Activated T-cell treated with anti-CD3 and anti-CD28 coated beads, Interleukin-2, amount 50 U/mL, for 72 hours (primary cell): ENCODE results near the gene WDR53. TPM values are rescaled to one million over a fixed set of nuclear protein-coding genes. Genes with fewer than 3 reads are reported as not detected.
"Not testable (repeated sequence)": the region's sequence is repeated elsewhere in the genome, so short reads cannot be mapped to it uniquely, and the experiment has no call there.

ENCODE experiments used
- ATAC-seq, 2 donors: fragments of 150-1000 bp; cut with Tn5 transposase; replicated peaks in 1 of 2; 2 replicates each; pipeline ENCODE4 v1.10.0; 2021; ENCODE audit warnings: moderate library complexity in 2 of 2, mild to moderate bottlenecking in 1 of 2
- DNase-seq, 2 donors: peaks; one replicate each; pipeline ENCODE4 v3.0.0; 2021 to 2022; ENCODE audit warnings: mixed read lengths in 1 of 2
- H3K27ac Mint-ChIP-seq: one replicate; pipeline ENCODE4 v1.8.0; 2022; ENCODE audit warnings: mild to moderate bottlenecking, moderate library complexity, mixed read lengths
- H3K27me3 Mint-ChIP-seq: one replicate; pipeline ENCODE4 v1.8.0; 2022; ENCODE audit warnings: low read depth, mixed read lengths
- H3K36me3 Mint-ChIP-seq, 2 donors: one replicate each; pipeline ENCODE4 v1.8.0; 2022; ENCODE audit warnings: mixed read lengths in 2 of 2, mild to moderate bottlenecking in 1 of 2; ENCODE audit not compliant: insufficient read depth in 2 of 2
- H3K4me1 Mint-ChIP-seq: one replicate; pipeline ENCODE4 v1.8.0; 2022; ENCODE audit warnings: low read depth, mixed read lengths
- H3K4me3 Mint-ChIP-seq, 2 donors: one replicate each; pipeline ENCODE4 v1.8.0; 2022; ENCODE audit warnings: mild to moderate bottlenecking in 2 of 2, mixed read lengths in 2 of 2, moderate library complexity in 2 of 2
- H3K9me3 Mint-ChIP-seq, 2 donors: one replicate each; pipeline ENCODE4 v1.8.0; 2022; ENCODE audit warnings: mixed read lengths in 2 of 2
- total RNA-seq, 2 donors: library from RNA; stranded (reverse); gene quantifications; one replicate each; pipeline ENCODE4 v1.2.3, GENCODE V29; 2022

WDR53 gene
- total RNA-seq, 2 donors from 2014 or later: 20.3 to 27.6 TPM

DNA sequence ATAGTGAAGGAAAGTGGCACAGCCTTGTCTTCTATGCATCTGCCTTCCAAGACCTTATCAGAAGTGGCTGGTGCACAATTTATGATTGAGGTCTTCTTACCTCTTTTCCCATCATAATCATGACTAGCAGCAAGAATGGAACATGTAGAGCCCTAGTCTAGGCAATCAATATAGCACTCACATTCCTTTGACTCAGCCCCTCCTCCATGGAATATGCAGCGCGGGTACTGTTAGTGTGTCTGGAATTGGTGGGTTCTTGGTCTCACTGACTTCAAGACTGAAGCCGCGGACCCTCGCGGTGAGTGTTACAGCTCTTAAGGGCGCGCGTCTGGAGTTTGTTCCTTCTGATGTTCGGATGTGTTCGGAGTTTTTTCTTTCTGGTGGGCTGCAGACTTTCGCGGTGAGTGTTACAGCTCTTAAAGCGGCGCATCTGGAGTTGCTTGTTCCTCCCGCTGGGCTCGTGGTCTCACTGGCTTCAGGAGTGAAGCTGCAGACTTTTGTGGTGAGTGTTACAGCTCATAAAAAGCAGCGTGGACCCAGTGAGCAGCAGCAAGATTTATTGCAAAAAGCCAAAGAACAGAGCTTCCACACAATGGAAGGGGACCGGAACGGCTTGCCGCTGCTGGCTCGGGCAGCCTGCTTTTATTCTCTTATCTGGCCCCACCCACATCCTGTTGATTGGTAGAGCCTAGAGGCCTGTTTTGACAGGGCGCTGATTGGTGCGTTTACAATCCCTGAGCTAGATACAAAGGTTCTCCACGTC, 29.8 kb upstream of the WDR53 start:
- not testable (repeated sequence) for H3K36me3 Mint-ChIP-seq, H3K9me3 Mint-ChIP-seq, H3K27ac Mint-ChIP-seq
- peaks cover 18% of the 10 kb centered on the region for H3K4me1 Mint-ChIP-seq
- peak; percentile 48 to 57 for DNase-seq
- peak; percentile 37 to 39 for ATAC-seq
- peak overlapping the region; percentile 70 to 90 for H3K4me3 Mint-ChIP-seq
- H3K27me3 Mint-ChIP-seq: peaks cover 28% of the 10 kb centered on the region

DNA sequence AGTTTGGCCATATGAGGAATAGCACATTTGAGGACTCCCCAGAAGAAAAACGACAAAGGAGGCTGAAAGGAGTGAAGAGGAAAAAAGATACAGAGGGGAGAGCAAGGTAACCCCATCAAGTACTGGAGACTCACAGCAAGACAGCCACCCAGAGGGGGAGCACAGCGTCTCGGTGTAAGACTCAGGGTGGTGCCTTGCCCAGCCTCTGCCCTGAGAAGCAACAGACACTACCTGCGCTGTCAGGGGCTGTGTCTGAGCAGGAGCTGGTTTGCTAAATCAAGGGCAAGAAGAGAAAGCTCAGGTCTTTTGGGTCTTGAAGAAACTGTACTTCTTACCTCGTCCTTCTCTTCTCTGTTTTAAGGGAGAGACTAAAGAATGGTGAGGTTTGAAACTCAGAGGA, 28.0 kb upstream of the WDR53 start:
- Mint-ChIP-seq H3K27ac (no peak overlapping the region), H3K27me3 (peaks cover 28% of the 10 kb centered on the region), H3K4me3 (no peak overlapping the region), H3K9me3 (no peaks in the 10 kb centered on the region), H3K36me3 (peaks cover 0 to 2% of the 10 kb centered on the region in 2 donors), H3K4me1 (peaks cover 18% of the 10 kb centered on the region)
- ATAC-seq (no peak), DNase-seq (no peak)

DNA sequence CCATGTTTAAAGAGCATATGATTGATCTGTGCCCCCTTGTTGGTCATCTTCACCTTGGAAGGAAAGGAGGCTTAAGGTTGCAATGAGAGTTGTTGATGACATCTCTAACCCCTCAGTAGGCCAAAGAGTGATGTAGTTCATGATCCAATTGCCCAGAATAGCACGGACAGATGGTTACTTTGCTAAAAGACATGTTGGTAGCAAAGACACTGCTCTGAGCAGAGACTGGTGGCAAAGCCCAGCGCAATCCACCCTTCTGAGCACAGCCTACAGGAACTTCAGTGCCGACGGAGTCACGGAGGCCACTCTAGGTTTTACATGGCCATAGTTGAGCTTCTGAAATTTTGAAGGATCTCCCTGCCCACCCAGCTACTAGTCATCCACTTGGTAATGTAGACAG, 21.9 kb upstream of the WDR53 start:
- H3K4me1 Mint-ChIP-seq: no peaks in the 10 kb centered on the region
- no peak overlapping the region for H3K4me3 Mint-ChIP-seq
- DNase-seq: no peak
- ATAC-seq: no peak
- H3K27ac Mint-ChIP-seq: no peak overlapping the region
- H3K36me3 Mint-ChIP-seq: peaks cover 0 to 2% of the 10 kb centered on the region in 2 donors
- no peaks in the 10 kb centered on the region for H3K27me3 Mint-ChIP-seq
- no peaks in the 10 kb centered on the region for H3K9me3 Mint-ChIP-seq

DNA sequence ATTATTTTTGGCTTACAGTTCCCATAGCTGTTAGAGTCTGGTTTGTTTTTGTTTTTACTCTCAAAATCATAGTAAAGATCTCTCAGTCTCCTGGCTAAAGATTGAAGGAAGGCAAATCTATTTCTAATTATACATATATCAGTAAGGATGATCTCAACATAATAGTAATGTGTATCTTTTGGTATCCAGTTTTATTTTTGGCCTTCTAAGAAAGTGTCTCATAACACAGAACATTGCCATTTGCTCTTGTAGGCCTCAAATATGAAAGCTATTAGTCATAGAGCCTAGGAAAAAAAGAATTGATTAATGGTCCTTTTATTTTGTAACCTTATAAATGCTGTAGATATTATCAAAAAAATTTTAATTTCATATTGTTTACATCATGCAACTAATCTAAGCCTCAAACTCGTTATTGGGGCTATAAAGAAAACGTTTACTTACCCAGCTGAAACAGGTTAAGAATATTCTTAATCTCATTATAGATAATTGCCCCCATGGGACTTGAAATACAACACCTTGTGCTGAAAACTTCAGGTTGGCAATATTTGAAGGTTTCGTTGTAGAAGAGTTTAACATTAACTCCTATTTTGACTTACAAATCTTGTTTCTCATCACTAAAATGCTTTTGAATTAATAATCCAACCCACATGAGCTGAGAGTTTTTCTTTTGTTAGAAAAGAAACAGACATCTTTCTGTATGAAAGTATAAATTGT, 16.8 kb upstream of the WDR53 start:
- H3K27ac Mint-ChIP-seq: no peak overlapping the region
- peaks cover 4 to 20% of the 10 kb centered on the region in 2 donors for H3K36me3 Mint-ChIP-seq
- peaks cover 14% of the 10 kb centered on the region for H3K4me1 Mint-ChIP-seq
- ATAC-seq (no peak), DNase-seq (no peak)
- H3K27me3 Mint-ChIP-seq: no peaks in the 10 kb centered on the region
- no peaks in the 10 kb centered on the region for H3K9me3 Mint-ChIP-seq
- H3K4me3 Mint-ChIP-seq: no peak overlapping the region

DNA sequence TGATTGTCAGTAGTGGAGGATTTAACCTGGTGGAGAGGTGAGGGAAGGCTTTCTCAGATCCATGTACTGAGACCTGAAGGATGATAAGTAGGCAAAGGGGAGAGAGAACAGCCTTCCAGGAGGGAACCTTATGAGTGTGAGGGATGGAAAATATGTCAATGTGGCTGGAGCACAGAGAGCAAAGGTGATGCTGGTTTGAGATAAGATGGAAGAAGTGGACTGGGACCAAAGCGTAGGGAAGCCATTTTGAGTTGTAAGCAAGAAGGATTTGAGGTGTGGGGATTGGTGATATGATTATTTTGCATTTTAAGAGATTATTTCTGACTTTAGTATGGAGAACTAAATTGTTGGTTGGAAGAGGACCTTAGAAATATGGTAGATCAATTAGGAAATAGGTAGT, 4.0 kb upstream of the WDR53 start:
- H3K36me3 Mint-ChIP-seq: peaks cover 5 to 6% of the 10 kb centered on the region in 2 donors
- H3K4me1 Mint-ChIP-seq: peaks cover 30% of the 10 kb centered on the region
- H3K4me3 Mint-ChIP-seq: no peak overlapping the region

DNA sequence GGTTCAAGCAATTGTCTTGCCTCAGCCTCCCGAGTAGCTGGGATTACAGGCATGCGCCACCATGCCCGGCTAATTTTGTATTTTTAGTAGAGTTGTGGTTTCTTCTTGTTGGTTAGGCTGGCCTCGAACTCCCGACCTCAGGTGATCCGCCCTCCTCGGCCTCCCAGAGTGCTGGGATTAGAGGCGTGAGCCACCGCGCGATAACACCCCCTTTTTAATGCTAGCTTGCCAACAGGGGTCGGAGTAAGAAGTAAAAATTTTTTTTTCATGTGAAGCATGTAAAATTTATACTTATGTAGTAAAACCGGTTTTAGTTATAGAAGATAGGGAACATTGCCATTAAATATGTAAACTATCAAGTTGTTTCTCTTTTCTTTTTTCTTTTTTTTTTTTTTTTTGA, 2.0 kb upstream of the WDR53 start:
- Mint-ChIP-seq H3K4me3 (peak overlapping the region; percentile 89 to 95), H3K4me1 (peaks cover 37% of the 10 kb centered on the region)
- not testable (repeated sequence) for DNase-seq, H3K27me3 Mint-ChIP-seq, ATAC-seq, H3K27ac Mint-ChIP-seq, H3K9me3 Mint-ChIP-seq, H3K36me3 Mint-ChIP-seq

More for the DNA sequence above, 4.0 kb upstream of the WDR53 start:
- no peak for DNase-seq
- H3K9me3 Mint-ChIP-seq: no peaks in the 10 kb centered on the region
- no peak overlapping the region for H3K27ac Mint-ChIP-seq
- no peaks in the 10 kb centered on the region for H3K27me3 Mint-ChIP-seq
- ATAC-seq: no peak

DNA sequence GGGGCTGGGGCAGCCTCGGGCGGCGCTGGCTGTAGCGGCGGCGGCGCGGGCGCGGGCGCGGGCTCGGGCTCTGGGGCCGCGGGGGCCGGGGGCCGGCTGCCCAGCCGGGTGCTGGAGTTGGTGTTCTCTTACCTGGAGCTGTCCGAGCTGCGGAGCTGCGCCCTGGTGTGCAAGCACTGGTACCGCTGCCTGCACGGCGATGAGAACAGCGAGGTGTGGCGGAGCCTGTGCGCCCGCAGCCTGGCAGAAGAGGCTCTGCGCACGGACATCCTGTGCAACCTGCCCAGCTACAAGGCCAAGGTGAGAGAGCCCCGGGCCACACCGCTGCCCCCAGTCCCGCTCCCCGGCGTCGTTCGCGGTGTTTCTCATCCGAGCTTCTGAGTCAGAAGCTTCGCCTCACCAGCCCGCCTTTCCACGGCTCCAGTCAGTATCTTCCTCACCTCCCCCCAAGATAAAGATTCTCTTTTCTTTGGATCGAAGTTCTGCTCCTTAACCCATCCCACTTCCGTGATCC, 706 bp upstream of the WDR53 start:
- Mint-ChIP-seq H3K4me1 (peaks cover 43% of the 10 kb centered on the region), H3K27me3 (no peaks in the 10 kb centered on the region)
- ATAC-seq: peak; percentile 54 to 55

DNA sequence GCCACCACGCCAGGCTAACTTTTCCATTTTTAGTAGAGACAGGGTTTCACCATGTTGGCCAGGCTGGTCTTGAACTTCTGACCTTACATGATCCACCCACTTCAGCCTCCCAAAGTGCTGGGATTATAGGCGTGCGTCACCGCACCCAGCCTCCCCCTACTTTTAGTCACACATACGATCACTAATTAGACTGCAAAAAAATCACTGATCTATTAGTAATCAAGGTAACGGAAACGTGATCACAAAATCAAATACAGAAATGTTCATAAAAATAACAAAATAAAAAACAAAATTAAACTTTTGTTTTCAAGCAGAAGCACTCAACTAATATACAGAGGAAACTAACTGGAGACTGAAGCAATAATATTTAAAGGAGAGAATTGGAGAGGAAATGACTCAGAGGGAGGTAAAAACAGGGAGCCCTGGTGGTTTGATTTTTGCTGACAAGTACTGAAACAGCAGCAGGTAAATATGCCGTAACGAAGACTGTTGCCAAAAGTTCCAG, 4.6 kb downstream of the WDR53 start:
- no peaks in the 10 kb centered on the region for H3K27me3 Mint-ChIP-seq
- DNase-seq: peak in 1 of 2 donors; percentile 31
- peaks cover 52% of the 10 kb centered on the region for H3K4me1 Mint-ChIP-seq
- H3K9me3 Mint-ChIP-seq: no peaks in the 10 kb centered on the region
- peak overlapping the region; percentile 88 for H3K27ac Mint-ChIP-seq
- H3K4me3 Mint-ChIP-seq: peak overlapping the region; percentile 53 to 77
- peak in 1 of 2 donors; percentile 8 for ATAC-seq
- H3K36me3 Mint-ChIP-seq: peaks cover 0 to 7% of the 10 kb centered on the region in 2 donors

More for the DNA sequence above, 706 bp upstream of the WDR53 start:
- Mint-ChIP-seq H3K4me3 (peak overlapping the region; percentile 89 to 95), H3K9me3 (no peaks in the 10 kb centered on the region), H3K27ac (peak overlapping the region; percentile 93), H3K36me3 (peaks cover 5% of the 10 kb centered on the region in 2 donors)
- peak; percentile 60 to 62 for DNase-seq

DNA sequence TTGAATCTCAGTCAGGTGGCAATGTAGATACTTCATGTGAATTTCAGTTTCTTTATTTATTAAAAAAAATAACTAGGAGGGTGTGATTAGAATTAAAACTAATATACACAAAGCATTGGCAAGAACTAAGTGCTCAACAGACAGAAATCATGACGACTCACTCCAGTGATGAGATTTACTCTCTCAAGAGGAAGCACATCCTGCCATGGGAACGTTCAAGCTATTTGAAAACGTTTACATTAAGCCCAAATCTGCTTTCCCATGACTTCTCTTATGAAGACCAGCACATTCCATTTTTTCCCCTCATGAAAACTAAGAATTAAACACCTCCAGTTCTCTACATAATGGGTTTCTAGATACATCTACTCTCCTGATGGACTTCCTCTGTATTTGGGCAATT, 8.5 kb downstream of the WDR53 start:
- DNase-seq (no peak), ATAC-seq (no peak)
- no peaks in the 10 kb centered on the region for H3K9me3 Mint-ChIP-seq
- H3K4me3 Mint-ChIP-seq: no peak overlapping the region
- peaks cover 0 to 8% of the 10 kb centered on the region in 2 donors for H3K36me3 Mint-ChIP-seq
- H3K27ac Mint-ChIP-seq: peak overlapping the region; percentile 11
- peaks cover 34% of the 10 kb centered on the region for H3K4me1 Mint-ChIP-seq
- H3K27me3 Mint-ChIP-seq: no peaks in the 10 kb centered on the region

DNA sequence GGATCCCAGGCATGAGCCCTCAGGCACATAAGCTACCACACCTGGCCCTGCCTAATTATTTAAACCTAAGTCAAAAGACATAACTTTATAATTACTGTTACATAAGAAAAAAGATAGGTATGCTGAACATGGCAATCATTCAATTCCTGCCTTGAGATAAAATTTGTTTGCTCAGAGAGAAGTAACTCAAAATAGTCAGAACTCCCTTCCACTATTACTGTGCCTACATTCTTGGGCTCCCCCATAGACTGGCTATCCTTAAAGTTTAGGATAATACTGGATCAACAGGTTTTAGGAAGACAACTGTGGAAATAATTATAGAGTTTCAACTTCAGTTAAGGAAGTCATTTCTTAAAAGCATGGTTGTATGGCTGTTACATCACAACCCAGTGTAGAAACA, 9.9 kb downstream of the WDR53 start:
- H3K27me3 Mint-ChIP-seq: no peaks in the 10 kb centered on the region
- no peak for DNase-seq
- peaks cover 0 to 8% of the 10 kb centered on the region in 2 donors for H3K36me3 Mint-ChIP-seq
- peaks cover 21% of the 10 kb centered on the region for H3K4me1 Mint-ChIP-seq
- H3K4me3 Mint-ChIP-seq: no peak overlapping the region
- H3K9me3 Mint-ChIP-seq: no peaks in the 10 kb centered on the region
- no peak for ATAC-seq
- H3K27ac Mint-ChIP-seq: no peak overlapping the region

DNA sequence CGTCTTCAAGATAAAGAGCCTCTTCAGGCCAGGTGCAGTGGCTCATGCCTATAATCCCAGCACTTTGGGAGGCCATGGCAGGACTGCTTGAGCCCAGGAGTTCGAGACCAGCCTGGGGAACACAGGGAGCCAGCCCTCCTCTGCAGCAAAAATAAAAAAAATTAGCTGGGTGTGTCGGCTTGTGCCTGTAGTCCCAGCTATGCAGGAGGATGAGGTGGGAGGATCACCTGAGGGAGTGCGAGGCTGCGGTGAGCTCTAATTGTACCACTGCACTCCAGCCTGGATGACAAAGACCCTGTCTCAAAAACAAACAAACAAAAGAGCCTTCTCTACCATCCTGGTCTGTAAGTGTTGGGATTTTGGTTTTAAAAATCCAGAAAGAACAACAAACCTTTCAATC, 11.1 kb downstream of the WDR53 start:
- ATAC-seq: no peak
- H3K4me3 Mint-ChIP-seq: no peak overlapping the region
- peaks cover 14% of the 10 kb centered on the region for H3K4me1 Mint-ChIP-seq
- no peak for DNase-seq
- peaks cover 0 to 5% of the 10 kb centered on the region in 2 donors for H3K36me3 Mint-ChIP-seq
- no peaks in the 10 kb centered on the region for H3K27me3 Mint-ChIP-seq
- H3K9me3 Mint-ChIP-seq: no peaks in the 10 kb centered on the region
- H3K27ac Mint-ChIP-seq: no peak overlapping the region

DNA sequence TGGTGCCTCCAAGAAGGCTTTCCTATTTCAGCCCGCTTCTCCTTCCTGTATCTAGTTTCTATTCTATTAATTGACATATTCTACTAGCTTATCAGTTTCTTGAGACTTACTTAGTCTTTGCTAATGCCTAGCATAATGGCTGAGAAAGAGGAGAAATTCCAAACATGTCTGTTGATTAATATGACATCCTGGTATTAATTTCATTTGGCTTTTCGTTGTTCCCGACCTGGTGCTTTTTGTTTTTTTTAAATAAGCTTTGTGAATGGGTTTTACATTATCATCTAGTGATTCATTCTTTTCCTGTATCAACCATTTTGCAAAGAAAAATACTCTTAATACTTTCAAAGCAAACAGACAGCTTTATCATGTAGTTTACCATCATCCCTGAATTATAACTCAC, 13.1 kb downstream of the WDR53 start:
- Mint-ChIP-seq H3K4me3 (no peak overlapping the region), H3K9me3 (peaks cover under 1 to 1% of the 10 kb centered on the region in 2 donors), H3K4me1 (peaks cover 10% of the 10 kb centered on the region), H3K27me3 (no peaks in the 10 kb centered on the region), H3K36me3 (peaks cover 1 to 11% of the 10 kb centered on the region in 2 donors), H3K27ac (no peak overlapping the region)
- no peak for DNase-seq
- ATAC-seq: no peak

DNA sequence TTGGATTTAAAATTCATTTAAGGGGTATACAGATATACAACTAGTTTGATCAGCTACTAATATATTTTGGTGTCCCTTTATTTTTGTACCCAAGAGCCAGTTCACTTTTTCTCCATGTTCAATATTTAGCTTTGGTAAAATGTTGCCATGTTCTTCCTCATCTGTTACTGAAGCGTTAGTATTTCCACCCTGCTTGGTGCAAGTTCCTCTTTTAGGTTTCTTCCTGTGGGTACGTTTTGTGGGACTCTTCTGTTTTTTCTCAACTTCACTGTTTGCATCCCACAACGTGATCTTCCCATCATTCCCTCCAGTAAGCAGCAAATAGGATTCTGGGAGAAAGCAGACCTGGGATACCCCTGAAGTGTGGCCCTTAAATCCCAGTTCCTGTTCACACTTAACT, 14.1 kb downstream of the WDR53 start:
- Mint-ChIP-seq H3K4me3 (no peak overlapping the region), H3K4me1 (peaks cover 4% of the 10 kb centered on the region), H3K9me3 (peaks cover 4 to 6% of the 10 kb centered on the region in 2 donors), H3K36me3 (peaks cover 5 to 17% of the 10 kb centered on the region in 2 donors), H3K27ac (peak overlapping the region; percentile 13), H3K27me3 (no peaks in the 10 kb centered on the region)
- DNase-seq: no peak
- no peak for ATAC-seq
